ENCODE results near the gene MAST2. TPM values are rescaled to one million over a fixed set of nuclear protein-coding genes. Genes with fewer than 3 reads are reported as not detected.

The MAST2 gene
- total RNA-seq, 6 experiments from 2014 or later = 27.8 to 40.7 (median 29.7) TPM

GRCh38 chr1:46012236-46012635, 208.8 kb downstream of the MAST2 start:
- Mint-ChIP-seq H3K36me3 (ENCODE audit: low read depth) (peaks cover 19% of the 10 kb centered on the region), H3K27ac (no peak overlapping the region), H3K9me3 (no peaks in the 10 kb centered on the region), H3K4me3 (no peak overlapping the region), H3K27me3 (ENCODE audit: insufficient read depth) (no peaks in the 10 kb centered on the region), H3K4me1 (ENCODE audit: low read depth) (peaks cover 8% of the 10 kb centered on the region; the same call in 1 of the 2 replicates)
- TF ChIP-seq CTCF (IDR thresholded peaks at IDR 0.05) = no peak
- DNase-seq = no peak

DNA sequence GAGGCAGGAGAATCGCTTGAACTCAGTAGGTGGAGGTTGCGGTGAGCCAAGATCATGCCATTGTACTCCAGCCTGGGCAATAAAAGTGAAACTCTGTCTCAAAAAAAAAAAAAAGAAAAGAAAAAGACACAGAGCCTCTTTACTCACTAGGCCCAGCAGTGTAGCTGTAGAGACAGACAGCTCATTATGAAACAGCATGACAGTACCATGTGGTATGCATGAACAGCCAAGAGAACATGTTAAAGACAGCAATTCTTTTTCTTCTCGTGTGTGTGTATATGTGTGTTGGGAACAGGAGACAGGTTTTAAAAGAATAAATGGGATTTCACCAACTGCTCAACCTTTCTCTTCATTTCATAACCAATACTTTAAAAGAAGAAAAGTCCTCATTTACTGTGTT, 210.2 kb downstream of the MAST2 start:
- Mint-ChIP-seq H3K36me3 (ENCODE audit: low read depth) (peaks cover 10% of the 10 kb centered on the region), H3K4me3 (no peak overlapping the region), H3K4me1 (ENCODE audit: low read depth) (peaks cover 3% of the 10 kb centered on the region; the same call in 1 of the 2 replicates), H3K9me3 (no peaks in the 10 kb centered on the region), H3K27me3 (ENCODE audit: insufficient read depth) (no peaks in the 10 kb centered on the region), H3K27ac (no peak overlapping the region)
- no peak for DNase-seq
- no peak for TF ChIP-seq CTCF (IDR thresholded peaks at IDR 0.05)

GRCh38 chr1:46017876-46018503, 214.6 kb downstream of the MAST2 start:
- H3K4me3 Mint-ChIP-seq = no peak overlapping the region
- no peak overlapping the region for H3K27ac Mint-ChIP-seq
- H3K36me3 Mint-ChIP-seq (ENCODE audit: low read depth) = peaks cover 5% of the 10 kb centered on the region
- H3K9me3 Mint-ChIP-seq = no peaks in the 10 kb centered on the region
- TF ChIP-seq CTCF (IDR thresholded peaks at IDR 0.05) = no peak
- no peak for DNase-seq
- H3K27me3 Mint-ChIP-seq (ENCODE audit: insufficient read depth) = no peaks in the 10 kb centered on the region
- H3K4me1 Mint-ChIP-seq (ENCODE audit: low read depth) = no peaks in the 10 kb centered on the region

GRCh38 chr1:46019348-46019747, 215.9 kb downstream of the MAST2 start:
- no peak for TF ChIP-seq CTCF (IDR thresholded peaks at IDR 0.05)
- Mint-ChIP-seq H3K27me3 (ENCODE audit: insufficient read depth) (no peaks in the 10 kb centered on the region), H3K4me1 (ENCODE audit: low read depth) (no peaks in the 10 kb centered on the region), H3K9me3 (no peaks in the 10 kb centered on the region), H3K4me3 (no peak overlapping the region), H3K36me3 (ENCODE audit: low read depth) (peaks cover 9% of the 10 kb centered on the region), H3K27ac (no peak overlapping the region)
- DNase-seq = no peak

DNA sequence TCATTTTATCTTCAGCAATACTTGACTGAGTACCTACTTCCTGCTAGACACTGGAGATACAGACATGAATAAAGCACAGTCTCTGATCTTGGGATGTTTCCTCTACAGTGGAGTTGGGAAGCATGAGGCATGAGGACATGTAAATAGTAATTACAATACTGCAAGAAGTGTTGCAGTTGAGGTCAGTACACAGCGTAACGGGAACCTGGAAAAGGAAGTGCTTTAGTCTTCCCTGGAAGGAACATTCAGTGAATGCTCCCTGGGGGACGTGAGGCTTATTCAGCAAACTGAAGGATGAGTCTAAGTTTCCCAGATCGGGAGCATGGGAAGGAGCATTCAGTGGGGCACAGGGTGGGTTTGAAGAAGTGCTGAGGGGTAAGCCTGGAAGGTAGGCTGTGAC, 216.6 kb downstream of the MAST2 start:
- no peak overlapping the region for H3K27ac Mint-ChIP-seq
- H3K4me1 Mint-ChIP-seq (ENCODE audit: low read depth) = no peaks in the 10 kb centered on the region
- H3K36me3 Mint-ChIP-seq (ENCODE audit: low read depth) = peaks cover 10% of the 10 kb centered on the region; the same call in 1 of the 2 replicates
- no peak for DNase-seq
- no peak overlapping the region for H3K4me3 Mint-ChIP-seq
- TF ChIP-seq CTCF (IDR thresholded peaks at IDR 0.05) = no peak
- no peaks in the 10 kb centered on the region for H3K9me3 Mint-ChIP-seq
- no peaks in the 10 kb centered on the region for H3K27me3 Mint-ChIP-seq (ENCODE audit: insufficient read depth)

Measured in HFFc6 (cell line).